Lower leg skin (tissue), 3 donors: Measurements from ENCODE around the gene PTK6.

Experiments used
- POLR2A ChIP-seq, 2 donors: fragments of 450-650 bp; IDR thresholded peaks; one replicate each; pipeline ENCODE4 v1.6.1; 2016 to 2017; ENCODE audit warnings: antibody characterized with exemption in 2 of 2, mild to moderate bottlenecking in 1 of 2, moderate library complexity in 1 of 2
- TF ChIP-seq, protein P1 (sequence below), 3 donors: fragments of 450-650 bp; IDR thresholded peaks; one replicate each; pipeline ENCODE4 v1.5.1; 2016; ENCODE audit warnings: antibody characterized with exemption in 3 of 3, mild to moderate bottlenecking in 3 of 3, moderate library complexity in 2 of 3

GRCh38 chr20:63505281-63505680, 31.9 kb downstream of the PTK6 start:
- TF ChIP-seq, protein P1, sequence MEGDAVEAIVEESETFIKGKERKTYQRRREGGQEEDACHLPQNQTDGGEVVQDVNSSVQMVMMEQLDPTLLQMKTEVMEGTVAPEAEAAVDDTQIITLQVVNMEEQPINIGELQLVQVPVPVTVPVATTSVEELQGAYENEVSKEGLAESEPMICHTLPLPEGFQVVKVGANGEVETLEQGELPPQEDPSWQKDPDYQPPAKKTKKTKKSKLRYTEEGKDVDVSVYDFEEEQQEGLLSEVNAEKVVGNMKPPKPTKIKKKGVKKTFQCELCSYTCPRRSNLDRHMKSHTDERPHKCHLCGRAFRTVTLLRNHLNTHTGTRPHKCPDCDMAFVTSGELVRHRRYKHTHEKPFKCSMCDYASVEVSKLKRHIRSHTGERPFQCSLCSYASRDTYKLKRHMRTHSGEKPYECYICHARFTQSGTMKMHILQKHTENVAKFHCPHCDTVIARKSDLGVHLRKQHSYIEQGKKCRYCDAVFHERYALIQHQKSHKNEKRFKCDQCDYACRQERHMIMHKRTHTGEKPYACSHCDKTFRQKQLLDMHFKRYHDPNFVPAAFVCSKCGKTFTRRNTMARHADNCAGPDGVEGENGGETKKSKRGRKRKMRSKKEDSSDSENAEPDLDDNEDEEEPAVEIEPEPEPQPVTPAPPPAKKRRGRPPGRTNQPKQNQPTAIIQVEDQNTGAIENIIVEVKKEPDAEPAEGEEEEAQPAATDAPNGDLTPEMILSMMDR (IDR thresholded peaks at IDR 0.05), result no peak
- TF ChIP-seq POLR2A (IDR thresholded peaks at IDR 0.05), result no peak
